ENCODE data around the gene MXD1. TPM values are rescaled to one million over a fixed set of nuclear protein-coding genes. Genes with fewer than 3 reads are reported as not detected.

MXD1 gene
- total RNA-seq, 1 experiment from 2014 or later = 3.7 TPM

DNA sequence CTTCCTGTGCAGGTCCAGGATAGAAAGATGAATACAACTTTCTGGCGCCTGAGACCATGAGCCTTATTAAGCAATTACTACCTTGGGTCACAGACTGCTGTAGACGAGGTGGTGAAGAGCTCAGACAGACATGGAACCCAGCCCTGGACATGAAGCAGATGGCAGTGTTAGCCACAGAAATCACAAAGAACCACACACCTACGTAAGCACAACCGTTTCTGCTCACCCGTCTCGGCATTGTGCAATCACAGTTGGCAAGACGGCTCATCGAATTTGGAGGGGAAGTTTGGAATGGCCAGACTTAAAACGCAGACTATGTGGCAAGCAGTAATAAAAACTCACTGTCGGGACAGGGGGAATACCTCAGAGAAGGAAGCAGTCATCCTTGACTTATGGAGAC is 70.8 kb downstream of the MXD1 start:
- Mint-ChIP-seq H3K27me3 (ENCODE audit: low read depth) (peaks cover 1% of the 10 kb centered on the region), H3K4me1 (no peaks in the 10 kb centered on the region), H3K9me3 (no peaks in the 10 kb centered on the region), H3K36me3 (ENCODE audit: insufficient read depth in 1 of 3, low read depth in 3 of 3) (no peaks in the 10 kb centered on the region), H3K27ac (peak overlapping the region in 1 of 3 experiments; percentile 36; a peak in 1 of 7 replicates), H3K4me3 (no peak overlapping the region)
- H3K9me3 ChIP-seq (ENCODE audit: control insufficient read depth, low read depth, low read length) = no peaks in the 10 kb centered on the region
- H4K91ac ChIP-seq (ENCODE audit: insufficient read length, low read depth, low read length) = no peak overlapping the region
- H2AFZ ChIP-seq (ENCODE audit: low read length) = no peak overlapping the region
- H2AK5ac ChIP-seq (ENCODE audit: insufficient read length, low read length) = no peak overlapping the region
- no peak overlapping the region for H2BK120ac ChIP-seq (ENCODE audit: low read depth, low read length, poor library complexity, severe bottlenecking)
- H3K56ac ChIP-seq (ENCODE audit: insufficient read length, low read depth, low read length) = no peak overlapping the region
- no peak overlapping the region for H4K8ac ChIP-seq (replicated peaks; ENCODE audit: insufficient read length, low read depth, low read length)
- H3K79me1 ChIP-seq (ENCODE audit: insufficient read depth, low read depth, low read length, poor library complexity, severe bottlenecking) = no peaks in the 10 kb centered on the region
- H3T11ph ChIP-seq (ENCODE audit: low read length) = no peak overlapping the region
- no peaks in the 10 kb centered on the region for H3K23me2 ChIP-seq (ENCODE audit: insufficient read length, low read depth, low read length, poor library complexity, severe bottlenecking)
- H3K27ac ChIP-seq (ENCODE audit: insufficient read length, low read depth, low read length) = no peak overlapping the region
- H3K4me1 ChIP-seq (ENCODE audit: insufficient read depth, low read length) = no peaks in the 10 kb centered on the region
- TF ChIP-seq, protein P1, sequence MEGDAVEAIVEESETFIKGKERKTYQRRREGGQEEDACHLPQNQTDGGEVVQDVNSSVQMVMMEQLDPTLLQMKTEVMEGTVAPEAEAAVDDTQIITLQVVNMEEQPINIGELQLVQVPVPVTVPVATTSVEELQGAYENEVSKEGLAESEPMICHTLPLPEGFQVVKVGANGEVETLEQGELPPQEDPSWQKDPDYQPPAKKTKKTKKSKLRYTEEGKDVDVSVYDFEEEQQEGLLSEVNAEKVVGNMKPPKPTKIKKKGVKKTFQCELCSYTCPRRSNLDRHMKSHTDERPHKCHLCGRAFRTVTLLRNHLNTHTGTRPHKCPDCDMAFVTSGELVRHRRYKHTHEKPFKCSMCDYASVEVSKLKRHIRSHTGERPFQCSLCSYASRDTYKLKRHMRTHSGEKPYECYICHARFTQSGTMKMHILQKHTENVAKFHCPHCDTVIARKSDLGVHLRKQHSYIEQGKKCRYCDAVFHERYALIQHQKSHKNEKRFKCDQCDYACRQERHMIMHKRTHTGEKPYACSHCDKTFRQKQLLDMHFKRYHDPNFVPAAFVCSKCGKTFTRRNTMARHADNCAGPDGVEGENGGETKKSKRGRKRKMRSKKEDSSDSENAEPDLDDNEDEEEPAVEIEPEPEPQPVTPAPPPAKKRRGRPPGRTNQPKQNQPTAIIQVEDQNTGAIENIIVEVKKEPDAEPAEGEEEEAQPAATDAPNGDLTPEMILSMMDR (conservative IDR thresholded peaks at IDR 0.05) = no peak
- no peak overlapping the region for H2BK12ac ChIP-seq (ENCODE audit: insufficient read length, low read depth, low read length)
- H3K4ac ChIP-seq (ENCODE audit: low read depth, low read length) = no peak overlapping the region
- H3K23ac ChIP-seq (ENCODE audit: insufficient read length, low read depth, low read length) = no peak overlapping the region
- H4K20me1 ChIP-seq (ENCODE audit: control insufficient read depth, insufficient read depth, insufficient read length) = no peaks in the 10 kb centered on the region
- H2BK20ac ChIP-seq (ENCODE audit: low read depth, low read length, poor library complexity, severe bottlenecking) = no peak overlapping the region
- no CpG with 5 or more reads among the region's 10 CpGs for WGBS (ENCODE audit: extremely low coverage, insufficient read length, low lambda C conversion rate)
- H4K5ac ChIP-seq (ENCODE audit: insufficient read length, low read depth, low read length) = no peak overlapping the region
- DNase-seq = no peak
- no peak overlapping the region for H3K4me2 ChIP-seq (ENCODE audit: insufficient read depth, insufficient read length, low read length)
- no peak overlapping the region for H3K18ac ChIP-seq (ENCODE audit: insufficient read length, low read depth, low read length)
- no peak overlapping the region for H3K9ac ChIP-seq (ENCODE audit: extremely low read depth, insufficient read length, low read length)
- no peaks in the 10 kb centered on the region for H3K27me3 ChIP-seq (ENCODE audit: insufficient read depth, low read length)
- H3K14ac ChIP-seq (ENCODE audit: insufficient read depth, low read length) = no peak overlapping the region
- no peak overlapping the region for H2BK5ac ChIP-seq (ENCODE audit: insufficient read length, low read length)
- H2BK15ac ChIP-seq (ENCODE audit: low read depth, low read length) = no peak overlapping the region
- H3K79me2 ChIP-seq (ENCODE audit: insufficient read depth, low read length) = no peaks in the 10 kb centered on the region

Data from H9 (cell line).